Measurements from ENCODE around the gene ABR.
"Not testable (repeated sequence)": the region's sequence is repeated elsewhere in the genome, so short reads cannot be mapped to it uniquely, and the experiment has no call there.

Gene ABR

GRCh38 chr17:1136748-1137147, 43.0 kb downstream of the ABR start:
- Histone ChIP-seq H3K4me1 (ENCODE audit: control insufficient read depth, low read depth, low read length) (no peaks in the 10 kb centered on the region), H3K27ac (ENCODE audit: low read length) (no peak overlapping the region), H3K9ac (ENCODE audit: low read length) (no peak overlapping the region), H3K9me3 (ENCODE audit: control insufficient read depth, low read depth, low read length) (no peaks in the 10 kb centered on the region), H3K4me3 (ENCODE audit: low read length) (no peak overlapping the region), H3K36me3 (ENCODE audit: control insufficient read depth, low read depth, low read length) (no peaks in the 10 kb centered on the region), H3K27me3 (ENCODE audit: control insufficient read depth, insufficient read depth, low read length) (no peaks in the 10 kb centered on the region)

GRCh38 chr17:1134634-1135324, 45.0 kb downstream of the ABR start:
- Histone ChIP-seq H3K4me1 (ENCODE audit: control insufficient read depth, low read depth, low read length) (no peaks in the 10 kb centered on the region), H3K4me3 (ENCODE audit: low read length) (no peak overlapping the region), H3K9me3 (ENCODE audit: control insufficient read depth, low read depth, low read length) (no peaks in the 10 kb centered on the region), H3K36me3 (ENCODE audit: control insufficient read depth, low read depth, low read length) (no peaks in the 10 kb centered on the region), H3K27ac (ENCODE audit: low read length) (no peak overlapping the region), H3K27me3 (ENCODE audit: control insufficient read depth, insufficient read depth, low read length) (no peaks in the 10 kb centered on the region), H3K9ac (ENCODE audit: low read length) (no peak overlapping the region)

- H3K36me3 ChIP-seq (ENCODE audit: control insufficient read depth, low read depth, low read length) = no peaks in the 10 kb centered on the region
- no peaks in the 10 kb centered on the region for H3K9me3 ChIP-seq (ENCODE audit: control insufficient read depth, low read depth, low read length)
- H3K27me3 ChIP-seq (ENCODE audit: control insufficient read depth, insufficient read depth, low read length) = no peaks in the 10 kb centered on the region
- H3K4me3 ChIP-seq (ENCODE audit: low read length) = no peak overlapping the region
- no peaks in the 10 kb centered on the region for H3K4me1 ChIP-seq (ENCODE audit: control insufficient read depth, low read depth, low read length)
- H3K9ac ChIP-seq (ENCODE audit: low read length) = no peak overlapping the region
- no peak overlapping the region for H3K27ac ChIP-seq (ENCODE audit: low read length)
Measured at GRCh38 chr17:1130191-1130590, 49.6 kb downstream of the ABR start.

GRCh38 chr17:1128463-1128862, 51.3 kb downstream of the ABR start:
- not testable (repeated sequence) for H3K4me3 ChIP-seq (ENCODE audit: low read length); H3K27ac ChIP-seq (ENCODE audit: low read length); H3K9ac ChIP-seq (ENCODE audit: low read length); H3K36me3 ChIP-seq (ENCODE audit: control insufficient read depth, low read depth, low read length); H3K4me1 ChIP-seq (ENCODE audit: control insufficient read depth, low read depth, low read length); H3K9me3 ChIP-seq (ENCODE audit: control insufficient read depth, low read depth, low read length); H3K27me3 ChIP-seq (ENCODE audit: control insufficient read depth, insufficient read depth, low read length)

GRCh38 chr17:1126801-1127550, 52.8 kb downstream of the ABR start:
- no peaks in the 10 kb centered on the region for H3K9me3 ChIP-seq (ENCODE audit: control insufficient read depth, low read depth, low read length)
- H3K4me1 ChIP-seq (ENCODE audit: control insufficient read depth, low read depth, low read length) = no peaks in the 10 kb centered on the region
- no peak overlapping the region for H3K9ac ChIP-seq (ENCODE audit: low read length)
- H3K27ac ChIP-seq (ENCODE audit: low read length) = no peak overlapping the region
- H3K36me3 ChIP-seq (ENCODE audit: control insufficient read depth, low read depth, low read length) = no peaks in the 10 kb centered on the region
- H3K27me3 ChIP-seq (ENCODE audit: control insufficient read depth, insufficient read depth, low read length) = peaks cover 4% of the 10 kb centered on the region
- H3K4me3 ChIP-seq (ENCODE audit: low read length) = no peak overlapping the region

- Histone ChIP-seq H3K36me3 (ENCODE audit: control insufficient read depth, low read depth, low read length) (no peaks in the 10 kb centered on the region), H3K4me1 (ENCODE audit: control insufficient read depth, low read depth, low read length) (no peaks in the 10 kb centered on the region), H3K4me3 (ENCODE audit: low read length) (no peak overlapping the region), H3K9me3 (ENCODE audit: control insufficient read depth, low read depth, low read length) (no peaks in the 10 kb centered on the region), H3K27ac (ENCODE audit: low read length) (no peak overlapping the region), H3K27me3 (ENCODE audit: control insufficient read depth, insufficient read depth, low read length) (peaks cover 4% of the 10 kb centered on the region), H3K9ac (ENCODE audit: low read length) (no peak overlapping the region)
Measured at GRCh38 chr17:1126250-1126797, 53.5 kb downstream of the ABR start.

GRCh38 chr17:1125788-1126145, 54.0 kb downstream of the ABR start:
- Histone ChIP-seq H3K27ac (ENCODE audit: low read length) (no peak overlapping the region), H3K27me3 (ENCODE audit: control insufficient read depth, insufficient read depth, low read length) (peaks cover 4% of the 10 kb centered on the region), H3K36me3 (ENCODE audit: control insufficient read depth, low read depth, low read length) (no peaks in the 10 kb centered on the region), H3K9ac (ENCODE audit: low read length) (no peak overlapping the region), H3K4me1 (ENCODE audit: control insufficient read depth, low read depth, low read length) (no peaks in the 10 kb centered on the region), H3K9me3 (ENCODE audit: control insufficient read depth, low read depth, low read length) (no peaks in the 10 kb centered on the region), H3K4me3 (ENCODE audit: low read length) (no peak overlapping the region)

- H3K4me1 ChIP-seq (ENCODE audit: control insufficient read depth, low read depth, low read length) = no peaks in the 10 kb centered on the region
- peaks cover 4% of the 10 kb centered on the region for H3K27me3 ChIP-seq (ENCODE audit: control insufficient read depth, insufficient read depth, low read length)
- no peak overlapping the region for H3K9ac ChIP-seq (ENCODE audit: low read length)
- no peaks in the 10 kb centered on the region for H3K9me3 ChIP-seq (ENCODE audit: control insufficient read depth, low read depth, low read length)
- H3K27ac ChIP-seq (ENCODE audit: low read length) = no peak overlapping the region
- no peaks in the 10 kb centered on the region for H3K36me3 ChIP-seq (ENCODE audit: control insufficient read depth, low read depth, low read length)
- no peak overlapping the region for H3K4me3 ChIP-seq (ENCODE audit: low read length)
Measured at GRCh38 chr17:1124896-1125787, 54.6 kb downstream of the ABR start.

- Histone ChIP-seq H3K36me3 (ENCODE audit: control insufficient read depth, low read depth, low read length) (no peaks in the 10 kb centered on the region), H3K27ac (ENCODE audit: low read length) (no peak overlapping the region), H3K9ac (ENCODE audit: low read length) (no peak overlapping the region), H3K4me1 (ENCODE audit: control insufficient read depth, low read depth, low read length) (no peaks in the 10 kb centered on the region), H3K4me3 (ENCODE audit: low read length) (no peak overlapping the region), H3K27me3 (ENCODE audit: control insufficient read depth, insufficient read depth, low read length) (peaks cover 4% of the 10 kb centered on the region), H3K9me3 (ENCODE audit: control insufficient read depth, low read depth, low read length) (no peaks in the 10 kb centered on the region)
Measured at GRCh38 chr17:1123921-1124715, 55.7 kb downstream of the ABR start.

- no peak overlapping the region for H3K9ac ChIP-seq (ENCODE audit: low read length)
- no peaks in the 10 kb centered on the region for H3K4me1 ChIP-seq (ENCODE audit: control insufficient read depth, low read depth, low read length)
- no peaks in the 10 kb centered on the region for H3K9me3 ChIP-seq (ENCODE audit: control insufficient read depth, low read depth, low read length)
- H3K36me3 ChIP-seq (ENCODE audit: control insufficient read depth, low read depth, low read length) = no peaks in the 10 kb centered on the region
- no peak overlapping the region for H3K27ac ChIP-seq (ENCODE audit: low read length)
- H3K4me3 ChIP-seq (ENCODE audit: low read length) = no peak overlapping the region
- H3K27me3 ChIP-seq (ENCODE audit: control insufficient read depth, insufficient read depth, low read length) = peaks cover 4% of the 10 kb centered on the region
Measured at GRCh38 chr17:1123393-1123831, 56.4 kb downstream of the ABR start.

All from iPS-18a (cell line).